HG03571 (cell line): ENCODE results near the gene BRD3.
A peak's percentile ranks its signal among the peaks of the same experiment; 100 is the strongest.
"Not testable (repeated sequence)": the region's sequence is repeated elsewhere in the genome, so short reads cannot be mapped to it uniquely, and the experiment has no call there.

ENCODE experiments used
- ATAC-seq: cut with Tn5 transposase; IDR thresholded peaks from one replicate; pipeline ENCODE4 v1.9.1; 2021; ENCODE audit not compliant: unreplicated experiment

The BRD3 gene

DNA sequence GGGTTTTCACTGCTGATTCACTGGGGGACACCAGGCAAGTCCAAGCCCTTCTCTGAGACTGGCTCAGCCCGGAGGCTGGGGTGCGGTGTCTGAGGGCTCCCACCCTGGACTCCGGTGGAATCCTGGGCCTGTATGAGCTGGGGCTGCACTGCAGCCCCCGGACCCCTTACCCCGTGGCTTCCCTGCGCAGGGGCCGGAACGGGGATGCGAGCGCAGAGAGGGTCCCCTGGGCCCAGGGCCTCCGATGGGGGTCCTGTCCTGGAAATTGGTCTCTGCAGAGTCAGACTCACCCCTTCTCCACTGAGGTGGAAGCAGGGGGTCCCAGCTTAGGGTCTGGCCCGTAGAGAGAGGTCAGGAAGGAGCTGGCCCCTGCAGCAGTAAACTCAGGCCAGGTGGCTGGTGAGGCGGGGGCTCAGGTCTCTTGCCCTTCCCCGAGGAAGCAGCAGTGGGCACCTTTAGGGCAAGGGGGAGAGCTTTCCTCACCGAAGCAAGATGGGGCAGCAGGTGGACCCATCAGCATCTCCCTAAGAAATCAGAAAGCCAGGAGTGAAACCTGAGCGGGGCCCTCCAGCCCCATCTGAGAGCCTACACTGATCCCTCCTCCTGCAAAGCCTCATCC, 74.1 kb downstream of the BRD3 start:
- no peak for ATAC-seq

DNA sequence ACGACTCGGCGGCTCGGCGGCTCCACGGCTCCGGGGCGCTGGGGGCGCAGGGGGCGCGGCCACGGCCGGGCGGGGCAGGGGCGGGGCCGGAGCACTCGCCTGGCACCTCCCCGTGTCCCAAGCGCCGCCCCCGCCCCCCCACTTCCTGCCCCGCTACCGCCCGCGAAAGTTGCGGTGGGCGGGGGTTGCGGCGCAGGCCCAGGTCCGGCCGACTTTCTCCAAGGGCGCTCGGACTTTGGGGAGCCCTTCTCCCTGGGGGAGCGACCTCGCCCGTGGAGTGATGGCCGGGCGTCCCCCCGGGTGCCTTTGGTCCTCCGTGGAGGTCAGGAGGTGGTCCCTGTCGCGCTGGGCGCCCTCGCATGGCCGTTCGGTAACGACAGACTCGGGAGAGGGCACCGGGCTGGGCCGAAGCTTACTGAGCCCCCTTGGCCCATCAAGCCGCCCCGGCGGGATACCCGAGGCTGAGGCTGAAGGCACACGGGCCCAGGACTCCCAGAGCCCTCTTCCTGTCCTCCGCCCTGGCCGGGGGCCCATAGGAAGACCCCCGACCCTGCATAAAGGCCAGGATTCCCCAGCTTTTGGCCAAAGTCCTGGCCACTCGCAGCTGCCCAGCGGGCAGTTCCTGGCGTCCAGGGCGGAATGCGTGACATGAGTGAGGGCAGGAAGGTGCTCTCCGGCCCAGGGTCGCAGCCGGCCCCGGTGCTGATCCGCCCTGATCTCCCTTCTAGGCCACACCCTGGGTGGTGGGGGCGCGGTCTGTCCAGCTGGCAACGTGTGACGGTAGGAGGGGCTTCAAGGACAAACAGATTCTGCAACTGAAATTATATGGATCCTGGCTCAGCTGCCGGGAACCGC, 74.8 kb downstream of the BRD3 start:
- peak; percentile 43 for ATAC-seq

DNA sequence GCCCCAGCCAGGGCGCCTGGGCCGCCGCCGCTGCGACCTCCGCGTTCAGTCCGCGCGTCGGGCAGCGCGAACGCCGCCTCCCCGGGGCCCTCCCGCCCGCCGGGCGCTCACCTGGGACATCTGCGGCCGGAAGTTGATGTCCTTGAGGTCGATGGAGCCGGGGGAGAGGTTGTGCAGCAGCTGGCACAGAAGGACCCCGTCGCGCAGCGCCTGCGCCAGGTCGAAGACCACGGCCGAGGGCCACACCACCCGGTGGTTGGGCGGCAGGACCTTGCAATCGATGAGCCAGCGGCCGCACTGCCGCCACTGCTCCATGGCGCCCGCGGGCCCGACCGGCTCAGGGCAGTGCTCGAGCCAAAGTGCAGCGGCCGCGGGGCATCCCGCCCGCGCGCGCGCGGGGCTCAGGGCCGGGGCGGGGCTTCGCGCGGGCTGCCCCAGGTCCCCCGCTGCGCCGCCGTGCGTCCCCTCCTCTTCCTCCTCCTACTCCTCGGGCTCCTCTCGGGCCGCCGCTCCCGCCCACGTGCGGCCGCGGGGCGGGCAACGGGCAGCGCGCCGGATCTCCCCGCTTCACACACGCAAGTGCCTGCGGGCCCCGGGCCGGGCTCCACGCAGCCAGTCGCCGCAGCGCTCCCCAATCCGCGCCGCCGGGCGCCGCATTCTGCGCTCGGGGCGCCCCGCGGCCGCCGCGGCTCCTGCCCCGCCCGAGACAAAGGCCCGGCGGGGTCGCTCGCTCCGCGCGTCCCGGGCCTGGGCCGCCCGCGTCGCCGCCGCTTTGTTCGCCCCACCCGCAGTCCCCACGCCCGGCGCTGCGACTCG, 75.7 kb downstream of the BRD3 start, which contains the start of gene VAV2:
VAV2 (minus strand) TSS at position 361 of the 816 bp plus-strand sequence; CDS start at position 315, 46 bp downstream.
- peak; percentile 37 for ATAC-seq

DNA sequence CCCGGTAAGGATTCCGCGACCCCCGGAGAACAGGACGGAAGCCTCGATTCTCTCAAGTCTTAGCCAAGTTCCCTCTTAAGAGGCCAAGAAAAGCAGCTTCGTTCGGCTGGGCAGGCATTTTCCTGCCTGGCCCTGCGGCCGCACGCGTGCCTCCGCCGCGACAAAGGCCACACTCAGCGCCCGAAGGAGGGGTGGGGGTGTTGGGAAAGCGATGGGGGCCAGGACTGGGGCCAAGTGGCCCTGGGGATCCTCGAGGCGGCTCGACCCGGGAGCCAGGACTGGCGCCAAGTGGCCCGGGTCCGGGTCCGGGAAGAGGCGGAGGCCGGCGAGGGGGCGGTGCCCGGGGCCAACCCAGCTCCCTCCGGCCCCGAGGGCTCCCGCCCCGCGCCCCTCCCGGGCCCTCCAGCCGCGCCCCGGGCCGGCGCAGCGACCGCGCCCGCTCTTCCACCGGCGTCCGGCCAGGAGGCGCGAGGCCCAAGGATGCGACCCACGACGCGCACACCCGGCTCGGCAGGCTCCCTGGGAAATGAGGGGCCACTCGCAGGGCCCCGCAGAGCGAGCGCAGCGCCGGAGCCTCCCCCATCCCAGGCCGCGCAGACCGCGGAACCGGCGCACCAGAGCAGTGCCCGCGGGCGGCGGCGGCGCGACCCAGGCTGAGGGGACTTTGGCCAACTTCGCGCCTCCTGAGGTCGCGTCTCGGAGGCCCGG, 76.5 kb downstream of the BRD3 start:
- peak; percentile 6 for ATAC-seq

DNA sequence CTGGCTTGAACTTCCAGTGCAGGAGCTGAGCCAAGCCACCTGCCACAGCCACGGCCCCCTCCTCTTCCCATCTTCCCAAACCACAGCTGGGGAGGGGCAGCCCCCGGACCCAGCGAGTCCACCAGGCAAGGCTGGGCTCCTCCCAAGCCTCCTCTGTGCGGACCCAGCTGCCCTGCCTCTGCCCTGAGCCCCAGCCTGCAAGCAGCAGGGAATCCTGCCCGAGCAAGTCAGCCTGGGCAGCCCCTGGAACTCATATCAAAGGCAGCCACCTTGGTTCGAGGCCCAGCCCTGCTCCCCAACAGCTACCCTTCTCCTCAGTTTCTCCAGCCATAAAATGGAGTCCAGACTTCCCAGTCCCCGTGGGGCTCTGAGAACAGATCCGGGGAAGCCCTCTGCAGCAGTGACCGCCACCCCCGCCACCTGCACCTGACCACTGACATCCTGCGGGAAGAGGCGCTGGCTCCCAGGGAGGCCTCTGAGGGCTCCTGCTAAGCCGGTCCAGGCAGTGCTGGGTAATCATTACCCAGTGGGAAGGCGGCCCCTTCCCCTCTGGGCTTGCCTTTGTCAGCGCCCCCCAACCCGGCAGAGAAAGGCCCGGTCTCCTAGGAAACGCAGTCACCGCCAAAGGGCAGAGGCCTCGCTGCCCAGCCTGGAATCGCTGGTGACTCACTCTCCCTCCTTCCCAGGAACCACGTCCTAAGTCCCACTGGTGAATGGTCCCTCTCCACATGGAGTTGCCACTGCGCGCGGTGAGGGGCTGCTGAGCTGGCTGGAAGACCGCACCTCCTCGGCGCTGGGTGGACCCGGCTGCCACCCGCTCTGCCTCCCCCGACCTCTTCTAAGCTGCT, 77.2 kb downstream of the BRD3 start:
- ATAC-seq: no peak

DNA sequence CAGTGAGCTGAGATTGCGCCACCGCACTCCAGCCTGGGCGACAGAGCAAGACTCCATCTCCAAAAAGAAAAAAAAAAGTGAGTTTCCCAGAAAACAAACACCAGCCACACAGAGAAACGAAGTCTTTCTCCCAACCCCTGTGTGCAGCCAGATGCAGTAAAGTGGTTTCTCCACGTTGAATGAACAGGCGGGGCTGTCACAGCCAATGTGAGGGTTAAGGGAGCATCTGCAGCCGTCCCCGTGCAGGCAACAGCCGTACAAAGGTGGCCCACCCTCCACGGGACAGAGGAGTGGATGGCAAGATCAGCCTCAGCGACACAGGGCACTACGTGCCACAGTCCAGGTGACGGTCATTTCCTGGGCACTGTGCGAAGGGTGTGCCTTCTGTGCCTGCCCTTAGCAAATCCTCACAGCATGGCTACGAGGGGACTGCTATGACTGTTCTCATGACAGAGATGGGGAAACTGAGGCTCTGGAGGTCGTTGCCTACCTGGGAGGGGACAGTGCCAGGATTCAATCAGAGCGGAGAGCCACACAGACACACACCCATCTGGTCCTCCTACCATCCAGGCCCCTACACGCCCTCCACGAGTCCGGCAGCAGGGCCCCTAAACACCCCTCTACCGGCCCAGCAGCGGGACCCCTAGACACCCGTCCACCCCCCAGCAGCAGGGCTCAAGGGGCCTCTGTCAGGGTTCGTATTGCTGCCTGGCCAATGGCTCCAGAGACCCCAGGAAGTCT, 78.0 kb downstream of the BRD3 start:
- ATAC-seq: no peak

DNA sequence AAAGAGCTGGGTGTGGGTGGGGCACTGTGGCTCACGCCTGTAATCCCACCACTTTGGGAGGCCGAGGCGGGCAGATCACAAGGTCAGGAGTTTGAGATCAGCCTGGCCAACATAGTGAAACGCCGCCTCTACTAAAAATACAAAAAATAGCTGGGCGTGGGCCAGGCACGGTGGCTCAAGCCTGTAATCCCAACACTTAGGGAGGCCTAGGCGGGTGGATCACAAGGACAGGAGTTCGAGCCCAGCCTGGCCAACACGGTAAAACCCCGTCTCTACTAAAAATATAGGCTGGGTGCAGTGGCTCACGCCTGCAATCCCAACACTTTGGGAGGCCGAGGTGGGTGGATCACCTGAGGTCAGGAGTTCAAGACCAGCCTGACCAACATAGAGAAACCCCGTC, 79.1 kb downstream of the BRD3 start:
- not testable (repeated sequence) for ATAC-seq

DNA sequence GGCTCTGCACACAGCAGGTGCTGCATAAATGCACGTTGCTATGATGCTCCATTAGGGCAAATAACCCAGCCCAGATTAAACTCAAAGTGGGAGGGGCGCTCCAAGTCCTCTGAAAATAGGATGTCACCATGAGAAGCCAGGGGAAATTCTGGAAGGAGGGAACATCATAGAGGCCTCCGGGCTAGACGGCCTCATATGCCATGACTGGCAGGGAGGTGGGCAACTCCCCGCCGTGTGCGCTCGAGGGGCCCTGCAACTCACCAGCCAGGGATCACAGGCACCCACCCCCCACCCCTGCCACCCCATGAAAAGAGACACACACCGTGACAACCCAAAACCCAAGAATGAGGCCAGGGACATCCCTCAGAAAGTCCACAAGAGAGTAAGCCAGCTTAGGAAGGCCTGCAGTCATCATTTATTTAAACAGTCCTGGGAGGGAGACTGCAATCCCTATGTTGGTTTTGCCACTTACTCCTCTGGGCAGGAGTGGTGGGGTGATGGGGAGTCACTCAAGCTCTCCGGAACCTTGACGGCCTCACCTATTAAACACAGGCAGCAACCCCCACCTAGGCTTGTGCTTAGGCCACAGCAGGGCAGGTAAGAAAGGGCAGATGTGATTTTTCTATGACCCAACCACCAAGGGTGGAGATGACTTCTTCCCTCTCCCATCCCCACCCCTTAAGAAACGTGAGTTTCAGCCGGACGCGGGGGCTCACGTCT, 79.7 kb downstream of the BRD3 start:
- ATAC-seq: no peak

DNA sequence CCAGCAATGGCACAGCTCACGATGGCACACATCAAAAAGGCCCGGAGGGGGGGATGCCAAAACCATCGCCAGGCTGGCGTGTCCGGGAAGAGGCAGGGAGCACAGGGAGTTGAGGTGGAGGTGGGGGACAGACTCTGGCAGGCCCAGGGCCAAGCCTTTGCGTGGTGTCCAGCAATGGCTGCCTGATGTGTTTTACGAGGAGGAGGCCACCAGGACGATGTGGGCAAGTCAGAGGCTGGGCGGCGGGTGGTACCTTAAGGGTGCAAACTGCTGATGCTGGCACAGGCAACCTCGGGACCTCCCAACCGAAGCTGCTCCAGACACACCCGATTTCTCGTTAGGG, 80.4 kb downstream of the BRD3 start:
- ATAC-seq: no peak

DNA sequence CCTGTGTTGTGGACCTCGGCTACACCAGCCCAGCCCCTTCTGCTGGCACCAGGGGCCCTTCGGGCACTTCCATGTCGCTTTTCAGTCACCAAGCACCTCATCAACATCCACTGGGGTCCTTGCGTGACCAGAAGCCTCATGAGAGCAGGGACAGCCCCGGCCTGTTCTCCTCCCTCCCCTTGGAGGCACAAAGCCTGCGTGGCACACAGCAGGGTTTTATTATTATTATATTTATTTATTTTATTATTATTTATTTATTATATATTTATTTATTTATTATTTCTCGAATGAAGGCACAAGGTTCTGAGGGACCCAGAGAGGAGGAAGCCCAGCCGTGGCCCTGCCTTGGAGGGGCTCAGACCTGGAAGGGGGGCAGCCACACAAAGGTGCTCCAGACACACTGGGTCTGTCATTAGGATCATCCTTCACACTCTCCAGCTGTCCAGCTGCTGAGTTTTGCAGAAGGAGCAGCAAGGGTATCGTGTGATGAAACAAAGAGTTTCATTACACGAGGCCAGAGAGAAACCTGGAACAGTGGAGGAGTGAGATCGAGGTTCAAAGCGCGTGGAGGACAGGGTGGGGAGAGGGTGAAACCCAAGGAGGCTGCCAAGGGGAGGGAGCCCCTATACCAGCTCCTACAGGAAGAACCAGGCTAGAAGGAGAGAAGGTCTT, 80.9 kb downstream of the BRD3 start:
- ATAC-seq: no peak

DNA sequence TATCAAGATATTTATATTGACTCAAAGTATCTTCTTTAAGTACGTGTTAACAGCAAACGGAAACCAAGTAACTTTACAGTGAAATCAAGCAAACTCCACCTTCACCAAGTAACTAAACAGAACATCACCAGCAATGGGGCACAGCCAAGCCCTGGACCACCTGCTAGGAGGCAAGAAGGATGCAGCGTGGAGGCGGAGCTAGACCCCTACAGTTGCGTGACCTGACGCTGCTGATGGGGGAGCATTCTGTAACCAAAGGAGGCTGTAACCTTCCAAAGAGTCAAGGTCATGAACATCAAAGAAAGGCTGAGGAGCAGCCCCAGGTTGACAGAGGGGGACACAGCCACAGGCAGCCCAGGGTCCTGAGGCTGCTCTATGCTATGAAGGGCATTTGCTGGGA, 81.8 kb downstream of the BRD3 start:
- no peak for ATAC-seq

DNA sequence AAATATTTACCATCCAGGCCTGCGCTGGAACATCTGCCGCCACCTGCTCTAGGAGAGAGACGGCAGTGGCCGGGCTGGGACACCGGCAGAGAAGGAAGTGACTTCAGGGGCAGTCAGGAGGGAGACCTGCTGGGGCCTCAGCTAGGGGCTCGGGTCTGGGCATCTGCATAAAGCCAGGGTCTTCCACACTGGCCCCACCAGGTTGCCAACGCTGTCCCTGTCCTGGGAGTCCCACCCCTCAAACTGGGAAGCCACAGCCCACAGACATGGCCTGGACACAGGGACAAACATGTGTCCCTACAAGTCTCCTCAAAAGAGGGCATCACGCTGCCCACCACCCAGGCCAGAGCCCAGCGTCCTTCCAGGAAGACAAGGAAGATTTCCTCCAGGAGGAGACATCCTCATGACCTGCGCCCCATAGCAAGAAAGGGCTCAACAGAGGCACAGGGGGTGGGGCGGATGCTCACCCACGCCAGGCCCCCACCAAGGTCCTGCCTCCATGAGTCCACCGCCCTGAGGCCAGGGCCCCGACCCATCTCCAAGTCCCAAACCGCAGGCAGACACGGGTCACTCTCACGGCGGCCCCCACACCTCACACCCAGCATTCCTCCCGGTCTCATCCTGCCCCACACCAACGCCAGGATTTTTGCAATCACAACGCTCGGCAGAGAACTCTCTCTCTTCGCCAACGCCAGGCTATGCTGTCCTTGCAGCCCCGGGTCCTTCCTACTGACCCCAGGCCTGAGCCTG, 84.7 kb downstream of the BRD3 start:
- ATAC-seq: no peak

DNA sequence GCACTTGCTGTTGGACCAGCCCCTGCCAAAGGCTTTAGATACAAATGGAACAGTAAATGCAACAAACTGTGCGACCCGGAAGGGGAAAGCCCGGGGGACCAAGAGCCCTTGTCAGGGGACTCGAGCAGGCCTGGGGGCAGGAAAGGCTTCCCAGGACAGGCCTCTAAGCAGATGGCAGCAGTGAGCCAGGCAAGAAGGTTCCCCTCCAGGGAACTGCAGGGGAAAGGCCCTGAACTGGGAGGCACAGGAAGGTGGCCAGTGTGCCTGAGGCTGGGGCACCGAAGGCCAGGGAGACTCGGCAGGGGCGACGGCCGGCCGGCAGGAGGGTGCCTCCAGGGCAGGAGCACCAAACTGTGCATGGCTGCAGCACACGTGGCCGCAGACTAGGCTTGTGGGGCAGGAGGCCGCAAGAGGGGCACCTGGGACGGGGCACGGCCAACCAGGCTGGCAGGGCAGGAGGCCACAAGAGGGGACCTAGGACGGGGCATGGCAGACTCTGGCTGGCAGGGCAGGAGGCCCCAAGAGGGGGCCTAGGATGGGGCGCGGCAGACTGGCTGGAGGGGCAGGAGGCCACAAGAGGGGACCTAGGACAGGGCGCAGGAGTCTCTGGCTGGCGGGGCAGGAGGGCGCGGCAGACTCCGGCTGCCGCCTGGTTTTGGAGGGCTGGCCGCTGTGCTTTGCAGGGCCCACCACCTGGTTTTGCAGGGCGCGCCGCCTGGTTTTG, 85.7 kb downstream of the BRD3 start:
- ATAC-seq: no peak

DNA sequence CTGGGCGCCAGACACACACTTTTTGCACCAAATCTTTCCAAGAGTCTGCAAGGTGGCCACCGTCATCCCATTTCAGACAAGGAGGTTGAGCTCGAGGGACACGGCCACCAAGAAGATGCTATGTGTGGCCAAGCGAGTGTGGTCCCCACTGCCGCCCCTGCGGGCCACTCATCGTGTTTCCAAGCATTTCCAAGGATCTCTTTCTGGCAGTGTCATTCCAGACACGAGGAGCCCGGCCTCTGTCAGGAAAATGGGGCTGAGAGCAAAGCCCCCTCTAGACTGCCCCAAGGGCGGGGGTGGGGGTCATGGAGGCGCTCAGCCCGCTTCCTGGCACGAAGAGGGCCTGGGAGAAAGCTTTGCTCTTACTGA, 86.3 kb downstream of the BRD3 start:
- ATAC-seq: no peak

DNA sequence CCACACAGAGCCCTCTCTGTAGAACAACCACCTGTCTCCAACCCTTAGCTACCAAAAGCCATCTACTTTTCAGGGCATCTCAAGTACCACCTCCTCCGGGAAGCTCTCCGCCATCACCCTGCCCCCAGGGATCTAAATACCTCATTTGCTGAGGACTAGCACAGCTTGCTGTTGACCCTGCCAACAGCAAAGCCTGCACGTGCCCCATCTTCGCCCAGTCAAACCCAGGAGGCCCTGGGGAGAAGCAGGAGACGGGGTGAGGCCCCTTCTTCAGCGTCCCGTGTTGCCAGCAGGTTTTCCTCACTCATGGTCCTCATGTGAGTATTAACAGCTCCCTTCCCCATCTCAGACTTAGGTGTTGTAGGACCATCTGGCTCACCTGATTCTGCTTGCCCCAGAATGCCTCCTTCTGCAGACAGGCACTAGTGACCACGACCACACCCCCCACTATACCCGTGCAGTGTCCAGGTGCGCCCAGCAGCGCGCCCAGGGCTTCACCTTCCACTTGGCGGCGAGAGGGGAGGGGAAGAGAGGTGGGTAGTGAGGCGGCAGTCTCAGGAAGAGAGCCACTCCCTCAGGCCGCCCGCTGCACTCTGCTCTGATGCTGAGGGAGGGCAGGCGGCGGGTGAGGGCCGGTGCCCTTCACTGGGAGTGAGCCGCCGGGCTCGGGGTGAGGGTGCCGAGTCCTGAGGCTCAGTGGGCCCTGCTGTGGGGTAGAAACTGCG, 86.8 kb downstream of the BRD3 start:
- ATAC-seq: no peak
